B cell (primary cell): ENCODE data around the gene MAGI2. TPM values are rescaled to one million over a fixed set of nuclear protein-coding genes. Genes with fewer than 3 reads are reported as not detected.

Experiments
- ATAC-seq: fragments of 200-7000 bp; cut with Tn5 transposase; one replicate; pipeline ENCODE4 v1.10.0; 2021; ENCODE audit warnings: low read depth, mild to moderate bottlenecking, moderate number of reproducible peaks, moderate library complexity
- CTCF ChIA-PET: fragments of 350-600 bp; sonication (Branson Sonifier 250); formaldehyde crosslinking; loops from one replicate; lab custom pipeline; 2021; ENCODE audit warnings: antibody characterized with exemption, inconsistent platforms; lab: Charles Lee
- POLR2A ChIA-PET: fragments of 350-600 bp; sonication (Branson Sonifier 250); formaldehyde crosslinking; loops from one replicate; lab custom pipeline; 2021; ENCODE audit warnings: antibody characterized with exemption; lab: Charles Lee
- DNase-seq: peaks from one replicate; pipeline ENCODE4 v3.0.0; 2013
- H2AFZ ChIP-seq: 2 replicates; pipeline ENCODE4 v1.6.1; 2012; ENCODE audit warnings: mild to moderate bottlenecking, low read depth, low read length; ENCODE audit not compliant: insufficient read depth, poor library complexity, severe bottlenecking
- H3K27ac ChIP-seq, 2 donors: 1 replicate in 1 of 2; 2 replicates in 1 of 2; pipeline ENCODE4 v1.5.1; 2012 to 2013; ENCODE audit warnings: low read length in 2 of 2, mild to moderate bottlenecking in 2 of 2, moderate library complexity in 1 of 2
- H3K27me3 ChIP-seq, 4 experiments: fragments of 200-600 bp in 1 of 4; sonication (generic) in 1 of 4; replicated peaks in 1 of 4; 1 replicate in 2 of 4; 2 replicates in 2 of 4; pipeline versions ENCODE4 v1.6.1 to v1.7.0; 2013 to 2016; ENCODE audit warnings: low read length in 3 of 4, mild to moderate bottlenecking in 2 of 4, mixed read lengths in 1 of 4, moderate library complexity in 1 of 4; ENCODE audit not compliant: insufficient read depth in 4 of 4, control insufficient read depth in 3 of 4; ENCODE audit errors: control extremely low read depth in 1 of 4
- H3K36me3 ChIP-seq, 2 experiments: replicated peaks in 1 of 2; 1 replicate in 1 of 2; 2 replicates in 1 of 2; pipeline versions ENCODE4 v1.6.1 to v1.7.1; 2013; ENCODE audit warnings: low read length in 1 of 2; ENCODE audit not compliant: insufficient read depth in 2 of 2, control insufficient read depth in 1 of 2; ENCODE audit errors: control extremely low read depth in 1 of 2, extremely low read depth in 1 of 2
- H3K4me1 ChIP-seq, 2 donors: fragments of 200-600 bp in 1 of 2; sonication (generic) in 1 of 2; 1 replicate in 1 of 2; 2 replicates in 1 of 2; pipeline versions ENCODE4 v1.5.1 to v1.6.1; 2013 to 2017; ENCODE audit warnings: low read length in 2 of 2; ENCODE audit not compliant: control insufficient read depth in 2 of 2, insufficient read depth in 2 of 2
- H3K4me2 ChIP-seq: replicated peaks from 2 replicates; pipeline ENCODE3; 2012; ENCODE audit warnings: mild to moderate bottlenecking, low read depth, low read length; ENCODE audit not compliant: poor library complexity, severe bottlenecking
- H3K4me3 ChIP-seq, 5 experiments: fragments of 200-600 bp in 1 of 5; sonication (generic) in 1 of 5; 1 replicate in 3 of 5; 2 replicates in 2 of 5; pipeline versions ENCODE4 v1.5.1 to v1.7.0; 2011 to 2016; ENCODE audit warnings: low read length in 4 of 5, mild to moderate bottlenecking in 4 of 5, low read depth in 2 of 5, control low read depth in 1 of 5, moderate library complexity in 1 of 5; ENCODE audit not compliant: insufficient read depth in 1 of 5; ENCODE audit errors: control extremely low read depth in 1 of 5, extremely low read depth in 1 of 5
- H3K79me2 ChIP-seq: fragments of 200-600 bp; sonication (generic); one replicate; pipeline ENCODE4 v1.6.0; 2016; ENCODE audit warnings: low read length; ENCODE audit not compliant: control insufficient read depth, insufficient read depth
- H3K9ac ChIP-seq: fragments of 200-600 bp; sonication (generic); 2 replicates; pipeline ENCODE4 v1.6.1; 2017; ENCODE audit warnings: mild to moderate bottlenecking, low read length, moderate library complexity
- H3K9me3 ChIP-seq, 3 donors: one replicate each; pipeline versions ENCODE4 v1.6.1 to v1.7.1; 2013; ENCODE audit warnings: low read length in 2 of 3; ENCODE audit not compliant: control insufficient read depth in 2 of 3, insufficient read depth in 1 of 3; ENCODE audit errors: control extremely low read depth in 1 of 3
- H4K20me1 ChIP-seq: 2 replicates; pipeline ENCODE4 v1.6.0; 2012; ENCODE audit warnings: mild to moderate bottlenecking, low read length; ENCODE audit not compliant: insufficient read depth, control insufficient read depth, poor library complexity, severe bottlenecking
- H3K27ac Mint-ChIP-seq: one replicate; pipeline ENCODE4 v1.8.0; 2021; ENCODE audit warnings: mixed read lengths
- H3K27me3 Mint-ChIP-seq: one replicate; pipeline ENCODE4 v1.8.0; 2021; ENCODE audit warnings: mixed read lengths
- H3K4me1 Mint-ChIP-seq: one replicate; pipeline ENCODE4 v1.8.0; 2021; ENCODE audit warnings: mixed read lengths
- H3K4me3 Mint-ChIP-seq: one replicate; pipeline ENCODE4 v1.8.0; 2021; ENCODE audit warnings: mixed read lengths
- H3K9me3 Mint-ChIP-seq: one replicate; pipeline ENCODE4 v1.8.0; 2022; ENCODE audit warnings: mixed read lengths; ENCODE audit not compliant: insufficient read depth
- CTCF ChIP-seq: fragments of 200-600 bp; IDR thresholded peaks from one replicate; pipeline ENCODE4 v1.8.0; 2022; ENCODE audit warnings: antibody characterized with exemption, mild to moderate bottlenecking
- EZH2 ChIP-seq: IDR thresholded peaks from 2 replicates; pipeline ENCODE4 v1.6.1; 2012; ENCODE audit warnings: borderline replicate concordance, low read depth, mild to moderate bottlenecking, moderate library complexity, low read length; ENCODE audit not compliant: insufficient read depth, poor library complexity, severe bottlenecking
- WGBS: methylation state at CpG from one replicate; pipeline ENCODE4 v1.1.5; 2013; ENCODE audit warnings: missing lambda C conversion rate; ENCODE audit not compliant: insufficient coverage; 5-methylcytosine and 5-hydroxymethylcytosine counted together
- intact Hi-C: fragments of 100-400 bp; cut with micrococcal nuclease; formaldehyde crosslinking; loops from one replicate; pipeline ENCODE4 v1.10.0; 2022
- polyA plus RNA-seq: library from polyadenylated mRNA; depleted of rRNA; stranded (reverse); fragments of >200 nt; gene quantifications from 2 replicates; pipeline ENCODE4 v1.2.3, GENCODE V29; 2012
- total RNA-seq, 2 donors: library from RNA; stranded (reverse); fragments of 120-200 nt in 1 of 2; gene quantifications; 1 replicate in 1 of 2; 2 replicates in 1 of 2; pipeline versions ENCODE4 v1.2.3 to v1.2.4, GENCODE V29; 2013 to 2022

Gene MAGI2
- total and polyA plus RNA-seq, 2 donors (not counting 1 experiment from before 2014, with no cell fraction given) = 0.16 to 0.64 TPM

DNA sequence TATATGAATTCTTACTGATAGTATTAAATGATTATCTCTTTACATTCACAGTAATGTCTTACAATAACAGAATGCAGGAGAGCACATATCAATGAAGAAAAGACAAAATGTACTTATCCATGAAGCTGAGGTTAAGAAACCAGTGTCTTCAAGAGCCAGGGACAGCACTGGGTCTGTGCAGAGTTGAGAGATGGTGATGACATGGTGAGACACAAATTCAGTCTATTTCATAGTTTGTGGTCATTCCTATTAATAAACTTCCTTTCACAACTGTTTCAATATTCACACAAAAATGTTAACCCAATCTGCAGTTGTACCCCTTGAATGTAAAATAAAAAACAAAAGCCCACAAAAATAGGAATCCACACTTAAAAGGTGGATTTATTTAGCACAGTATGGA, 5.3 kb upstream of the MAGI2 start:
- Mint-ChIP-seq H3K4me3 (no peak overlapping the region), H3K27me3 (peaks cover 14% of the 10 kb centered on the region), H3K9me3 (no peaks in the 10 kb centered on the region), H3K4me1 (no peaks in the 10 kb centered on the region), H3K27ac (no peak overlapping the region)
- POLR2A ChIA-PET = no interaction called here
- H2AFZ ChIP-seq = no peak overlapping the region
- H3K4me3 ChIP-seq = no peak overlapping the region
- no peak overlapping the region for H3K27ac ChIP-seq
- no peak overlapping the region for H3K4me2 ChIP-seq
- H4K20me1 ChIP-seq = no peaks in the 10 kb centered on the region
- H3K9ac ChIP-seq = no peak overlapping the region
- H3K36me3 ChIP-seq = no peaks in the 10 kb centered on the region
- H3K27me3 ChIP-seq = peaks cover 0 to 9% (median 3%) of the 10 kb centered on the region in 4 experiments
- no peak for DNase-seq
- no peaks in the 10 kb centered on the region for H3K79me2 ChIP-seq
- CTCF ChIA-PET = no interaction called here
- no peak for ATAC-seq
- H3K9me3 ChIP-seq = peaks cover 0 to 10% (median 0%) of the 10 kb centered on the region in 3 donors
- TF ChIP-seq EZH2 (no peak), CTCF (no peak)
- intact Hi-C loops = no loop called here
- H3K4me1 ChIP-seq = no peaks in the 10 kb centered on the region

DNA sequence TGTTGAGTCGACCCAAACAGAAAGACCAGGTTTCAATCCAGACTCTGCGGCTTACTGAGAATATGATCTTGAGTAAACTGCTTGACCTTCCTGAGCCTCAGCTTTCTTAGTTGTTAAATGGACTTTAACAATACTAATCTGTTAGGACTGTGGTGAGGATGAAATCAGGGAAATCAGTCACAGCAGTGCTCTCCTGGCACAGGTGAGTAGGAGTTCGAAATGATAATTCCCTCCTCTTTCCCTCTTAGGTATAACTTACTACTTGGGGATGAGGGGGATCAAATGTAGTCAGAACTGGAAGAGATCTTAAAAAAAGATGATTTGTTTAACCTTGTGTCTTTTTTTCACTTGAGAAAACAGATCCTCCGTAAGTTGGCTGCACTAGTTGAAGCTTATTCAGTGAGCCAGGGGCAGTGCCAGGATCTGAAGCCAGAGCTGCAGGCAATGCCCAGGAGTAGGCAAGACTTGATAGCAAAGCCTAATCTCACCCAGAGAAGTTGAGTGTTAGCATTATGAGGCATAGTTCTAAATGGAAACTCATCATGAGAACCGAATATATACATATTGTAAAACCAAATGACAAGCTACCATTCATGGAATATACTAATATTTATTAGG, 1.8 kb upstream of the MAGI2 start:
- no peaks in the 10 kb centered on the region for H4K20me1 ChIP-seq
- no peaks in the 10 kb centered on the region for H3K36me3 ChIP-seq
- H3K4me3 ChIP-seq = no peak overlapping the region
- no peak overlapping the region for H2AFZ ChIP-seq
- Mint-ChIP-seq H3K9me3 (no peaks in the 10 kb centered on the region), H3K4me1 (peaks cover 5% of the 10 kb centered on the region), H3K4me3 (no peak overlapping the region), H3K27me3 (peaks cover 42% of the 10 kb centered on the region), H3K27ac (no peak overlapping the region)
- peaks cover 0 to 27% (median 8%) of the 10 kb centered on the region in 4 experiments for H3K27me3 ChIP-seq
- POLR2A ChIA-PET = no interaction called here
- H3K79me2 ChIP-seq = no peaks in the 10 kb centered on the region
- intact Hi-C loops = no loop called here
- no peak overlapping the region for H3K9ac ChIP-seq
- WGBS = 92% methylated on average over 1 of the region's 5 CpGs
- H3K4me1 ChIP-seq = peaks cover 0 to 9% of the 10 kb centered on the region in 2 donors
- H3K9me3 ChIP-seq = peaks cover 0 to 29% (median 0%) of the 10 kb centered on the region in 3 donors
- TF ChIP-seq EZH2 = no peak
- TF ChIP-seq CTCF = no peak
- no peak for ATAC-seq
- CTCF ChIA-PET = no interaction called here
- H3K27ac ChIP-seq = no peak overlapping the region
- DNase-seq = no peak
- no peak overlapping the region for H3K4me2 ChIP-seq
